Measurements from ENCODE around the gene ZNF184.
"Not testable (repeated sequence)": the region's sequence is repeated elsewhere in the genome, so short reads cannot be mapped to it uniquely, and the experiment has no call there.

ZNF184 gene

GRCh38 chr6:27424851-27425250 lies 48.1 kb downstream of the ZNF184 start:
- DNase-seq (ENCODE audit: low spot score) = not testable (repeated sequence)

GRCh38 chr6:27422651-27423332 lies 50.1 kb downstream of the ZNF184 start:
- no peak for DNase-seq (ENCODE audit: low spot score)

- no peak for DNase-seq (ENCODE audit: low spot score)
Observed at GRCh38 chr6:27419363-27419762, 53.5 kb downstream of the ZNF184 start.

- DNase-seq (ENCODE audit: low spot score) = no peak
Observed at GRCh38 chr6:27415898-27416297, 57.0 kb downstream of the ZNF184 start.

- DNase-seq (ENCODE audit: low spot score) = no peak
Observed at GRCh38 chr6:27414996-27415395, 57.9 kb downstream of the ZNF184 start.

GRCh38 chr6:27414300-27414699 lies 58.6 kb downstream of the ZNF184 start:
- no peak for DNase-seq (ENCODE audit: low spot score)

GRCh38 chr6:27407153-27407814 lies 65.6 kb downstream of the ZNF184 start:
- DNase-seq (ENCODE audit: low spot score) = no peak

GRCh38 chr6:27406085-27406484 lies 66.8 kb downstream of the ZNF184 start:
- no peak for DNase-seq (ENCODE audit: low spot score)

GRCh38 chr6:27400877-27401642 lies 71.8 kb downstream of the ZNF184 start:
- DNase-seq (ENCODE audit: low spot score) = no peak
